ENCODE data around the gene LRRN2.
"Not testable (repeated sequence)": the region's sequence is repeated elsewhere in the genome, so short reads cannot be mapped to it uniquely, and the experiment has no call there.

Gene LRRN2

GRCh38 chr1:204685236-204686006, at the start of gene LRRN2:
Gene LRRN2, minus strand, starts transcription at chr1:204685738. Its CDS starts 65,746 bp downstream, at chr1:204619992.
- DNase-seq (ENCODE audit: low spot score), result peak; percentile 56

GRCh38 chr1:204735042-204735441, 49.5 kb upstream of the LRRN2 start:
- DNase-seq (ENCODE audit: low spot score), result no peak

- DNase-seq (ENCODE audit: low spot score), result no peak
Measured at GRCh38 chr1:204733869-204734596, 48.5 kb upstream of the LRRN2 start.

DNA sequence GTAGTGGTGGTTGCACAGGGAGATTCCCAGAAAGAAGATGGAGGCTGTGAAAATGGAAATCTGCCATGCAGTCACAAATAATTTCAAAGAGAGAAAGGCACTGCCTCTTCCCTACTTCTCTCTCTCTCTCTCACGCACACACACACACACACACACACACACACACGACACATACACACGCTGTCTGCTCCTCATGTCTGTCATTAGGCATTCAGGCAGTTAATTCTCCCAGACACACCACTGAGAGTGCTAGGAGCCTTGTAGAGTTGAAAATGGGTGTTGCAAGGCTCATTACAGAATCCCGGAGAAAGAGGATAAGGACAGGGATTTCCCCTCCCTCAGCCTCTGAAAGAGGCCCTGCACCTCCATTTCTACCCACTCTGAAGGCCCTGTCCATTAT, 47.8 kb upstream of the LRRN2 start:
- DNase-seq (ENCODE audit: low spot score), result no peak

- no peak for DNase-seq (ENCODE audit: low spot score)
Measured at GRCh38 chr1:204731985-204732575, 46.5 kb upstream of the LRRN2 start.

DNA sequence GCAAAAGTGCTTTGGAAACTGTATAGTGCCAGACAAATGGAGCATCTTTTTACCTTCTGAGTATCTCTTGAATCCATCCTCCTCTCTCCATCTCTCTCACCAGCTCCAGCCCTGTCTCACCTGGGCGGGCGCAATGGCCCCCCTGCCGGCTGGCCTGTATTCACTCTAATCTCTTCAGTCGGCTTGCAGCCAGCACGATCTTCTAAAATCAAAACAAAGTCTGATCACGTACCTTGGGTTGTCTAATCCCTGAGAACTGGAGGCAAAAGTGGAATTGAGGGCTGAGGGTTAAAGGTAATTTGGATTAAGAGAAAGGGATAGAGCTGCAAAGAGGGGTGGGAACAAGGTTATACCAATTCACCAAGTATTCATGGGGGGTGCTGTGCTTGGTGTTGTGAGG, 46.0 kb upstream of the LRRN2 start:
- no peak for DNase-seq (ENCODE audit: low spot score)

- DNase-seq (ENCODE audit: low spot score), result no peak
Measured at GRCh38 chr1:204730826-204731459, 45.4 kb upstream of the LRRN2 start.

DNA sequence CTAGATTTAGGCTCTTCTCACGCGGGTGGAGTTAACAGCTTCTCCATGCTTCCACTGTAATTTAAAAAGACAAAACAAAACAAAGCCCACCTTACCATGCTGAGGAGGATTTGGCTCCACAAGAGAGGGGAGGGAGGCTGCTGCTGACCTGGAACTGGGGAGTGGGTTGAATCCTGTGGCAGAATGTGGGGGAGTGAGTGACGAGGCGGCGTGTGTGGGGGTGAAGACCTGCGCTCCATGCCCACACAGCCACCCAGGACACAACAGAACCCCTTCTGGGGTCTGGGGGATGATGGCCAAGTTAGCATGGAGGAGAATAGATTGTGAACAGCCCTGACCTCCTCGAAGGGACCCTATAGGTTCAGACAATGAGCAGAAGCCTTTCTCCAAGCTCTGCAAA, 44.0 kb upstream of the LRRN2 start:
- DNase-seq (ENCODE audit: low spot score), result no peak

DNA sequence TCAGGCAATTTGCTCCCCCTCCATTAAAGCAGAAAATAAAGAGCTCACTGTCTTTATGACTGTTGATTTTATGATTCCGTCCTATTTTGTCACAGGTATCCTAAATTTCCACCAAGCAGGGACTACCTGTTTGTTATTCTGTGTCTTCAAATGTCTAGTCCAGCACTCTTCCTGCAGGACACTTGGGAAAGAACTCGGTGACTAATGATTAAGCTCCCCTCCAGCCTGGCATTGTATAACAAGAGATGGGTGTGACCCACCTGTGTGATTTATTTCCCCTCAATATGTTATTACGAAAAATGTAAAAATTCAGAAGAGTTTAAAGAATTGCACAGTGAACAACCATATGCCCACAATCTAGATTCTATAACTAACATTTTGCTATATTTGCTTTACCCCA, 42.9 kb upstream of the LRRN2 start:
- no peak for DNase-seq (ENCODE audit: low spot score)

GRCh38 chr1:204728045-204728444, 42.5 kb upstream of the LRRN2 start:
- DNase-seq (ENCODE audit: low spot score), result no peak

GRCh38 chr1:204727438-204727837, 41.9 kb upstream of the LRRN2 start:
- DNase-seq (ENCODE audit: low spot score), result not testable (repeated sequence)

DNA sequence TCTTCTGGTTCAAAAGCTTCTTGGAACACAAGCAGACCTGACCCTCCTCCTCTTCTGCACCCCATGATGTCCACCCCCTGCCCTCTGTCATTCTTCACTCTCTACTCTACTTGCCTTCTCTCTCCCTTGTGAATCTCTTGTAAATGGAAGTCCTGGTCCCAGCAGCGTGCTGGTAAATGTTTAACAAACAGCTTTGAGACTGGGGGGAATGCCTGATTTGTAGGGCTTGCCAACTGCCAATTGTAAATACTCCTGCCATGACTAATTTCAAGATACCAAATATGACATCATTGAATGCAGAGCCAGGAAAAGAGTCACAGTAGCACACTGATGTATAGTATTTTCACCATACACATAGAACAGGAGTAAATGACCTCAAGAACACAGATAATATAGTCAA, 40.9 kb upstream of the LRRN2 start:
- DNase-seq (ENCODE audit: low spot score), result no peak

GRCh38 chr1:204725821-204726448, 40.4 kb upstream of the LRRN2 start:
- no peak for DNase-seq (ENCODE audit: low spot score)

DNA sequence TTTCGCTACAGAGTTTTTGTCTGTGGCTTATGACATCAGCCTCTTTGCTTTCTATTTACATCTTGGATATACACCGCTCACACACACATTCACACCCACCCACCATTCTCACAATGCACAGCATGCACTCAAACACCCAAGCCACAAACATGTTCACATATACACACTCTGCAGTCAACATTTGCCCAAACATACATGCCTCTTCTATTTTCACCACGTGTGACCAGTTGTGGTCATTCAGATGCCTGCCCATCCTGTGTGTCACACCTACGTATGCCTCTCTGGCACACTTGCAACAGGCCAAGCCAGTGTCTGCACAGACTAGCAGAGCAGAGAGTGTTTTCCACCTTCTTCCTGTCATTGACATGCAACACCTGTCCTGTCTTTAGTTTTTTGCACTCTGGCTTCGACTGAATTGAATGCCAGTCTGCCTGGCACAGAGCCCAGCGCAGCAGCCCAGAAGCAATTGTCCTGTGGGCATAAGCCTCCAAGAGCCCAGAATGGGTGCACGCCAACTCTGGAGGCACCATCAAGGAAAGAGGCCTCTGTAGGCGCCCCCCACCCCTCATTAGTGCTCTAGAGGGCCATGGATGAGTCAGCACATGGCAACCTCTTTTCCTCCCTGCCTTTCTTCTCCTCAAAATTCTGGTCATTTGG, 37.7 kb upstream of the LRRN2 start:
- no peak for DNase-seq (ENCODE audit: low spot score)

- no peak for DNase-seq (ENCODE audit: low spot score)
Measured at GRCh38 chr1:204721373-204722055, 36.0 kb upstream of the LRRN2 start.

GRCh38 chr1:204716660-204717059, 31.1 kb upstream of the LRRN2 start:
- DNase-seq (ENCODE audit: low spot score), result no peak

GRCh38 chr1:204714861-204715511, 29.4 kb upstream of the LRRN2 start:
- DNase-seq (ENCODE audit: low spot score), result no peak

DNA sequence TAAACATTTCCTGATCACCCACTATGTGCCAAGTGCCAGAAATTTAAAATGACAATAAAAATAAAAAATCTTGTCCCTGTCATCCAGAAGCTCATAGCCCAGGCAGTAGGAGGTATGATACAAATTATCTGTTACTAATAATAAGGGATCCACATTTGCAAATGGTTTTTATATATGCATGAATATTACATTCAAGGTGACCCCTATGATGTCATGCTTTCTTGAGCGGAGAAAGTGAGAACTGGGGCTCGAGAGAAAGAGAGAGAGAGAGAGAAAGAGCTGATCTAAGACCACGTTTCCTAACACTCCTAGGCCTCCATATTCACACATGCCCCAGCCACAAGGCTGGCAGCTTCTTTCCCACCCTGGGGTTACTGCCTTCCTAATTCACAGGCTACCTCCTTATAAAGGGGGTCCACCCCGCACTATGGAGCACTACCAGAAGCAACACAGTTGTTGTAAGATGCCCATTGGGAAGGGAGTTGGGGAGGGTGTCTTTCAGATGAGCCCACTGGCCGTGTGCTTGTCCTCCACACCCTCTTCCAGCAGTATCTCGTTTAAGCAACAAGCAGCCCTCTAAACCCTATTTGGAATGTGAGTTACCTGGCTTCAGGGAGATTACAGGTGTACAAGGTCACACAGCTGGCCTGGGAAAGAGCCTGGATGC, 28.8 kb upstream of the LRRN2 start:
- DNase-seq (ENCODE audit: low spot score), result no peak

GRCh38 chr1:204713541-204713940, 28.0 kb upstream of the LRRN2 start:
- DNase-seq (ENCODE audit: low spot score), result no peak
